ENCODE measurements around the gene ARRDC1. TPM values are rescaled to one million over a fixed set of nuclear protein-coding genes. Genes with fewer than 3 reads are reported as not detected.
"Not testable (repeated sequence)": the region's sequence is repeated elsewhere in the genome, so short reads cannot be mapped to it uniquely, and the experiment has no call there.

Gene ARRDC1
- total RNA-seq, 4 donors from 2014 or later, result 16.6 to 28.2 (median 21.7) TPM

DNA sequence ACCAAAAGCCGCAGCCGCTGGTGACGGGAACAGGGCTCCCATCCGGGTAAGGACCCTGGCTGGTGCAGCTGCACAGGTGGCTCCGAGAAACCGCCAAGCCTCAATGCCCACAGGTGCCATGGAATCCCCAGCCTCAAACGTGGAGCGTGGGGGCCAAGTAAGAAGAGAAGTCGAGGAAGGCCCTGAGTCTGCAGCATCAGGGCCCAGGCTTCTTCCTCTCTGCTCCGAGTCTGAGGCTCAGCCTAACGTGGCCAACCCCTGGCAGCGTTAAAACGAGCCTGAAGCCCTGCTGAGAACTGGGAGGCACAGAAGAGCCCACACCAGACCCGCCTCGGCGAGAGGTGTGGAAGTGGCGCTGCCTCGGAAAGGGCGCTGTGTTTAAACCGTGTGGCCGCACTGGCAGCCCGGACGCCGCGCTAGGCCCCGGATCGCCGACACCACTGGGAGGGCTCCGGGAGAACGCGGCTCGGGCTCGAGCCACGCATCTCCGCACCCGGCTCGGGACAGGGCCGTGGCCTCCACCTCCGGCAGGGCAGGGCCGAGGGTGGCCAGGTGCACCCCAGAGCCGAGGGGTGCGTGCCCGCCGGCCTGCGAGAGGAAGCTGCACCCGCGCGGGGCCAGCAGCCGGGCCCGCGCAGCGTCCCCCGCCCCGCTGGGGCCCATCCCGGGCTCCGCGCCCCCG, 15.9 kb upstream of the ARRDC1 start:
- intact Hi-C loops (cut with DNase I), result no loop called here
- H3K9me3 ChIP-seq, result no peaks in the 10 kb centered on the region
- no peaks in the 10 kb centered on the region for H3K27me3 ChIP-seq
- peak overlapping the region; percentile 64 to 95 (median 74) for H3K4me3 ChIP-seq
- peaks cover 11 to 40% (median 35%) of the 10 kb centered on the region in 4 donors for H3K36me3 ChIP-seq
- peak overlapping the region in 3 of 4 donors; percentile 24 to 71 (median 65) for H3K27ac ChIP-seq (replicated peaks in 1 of 4)
- no peak for DNase-seq (ENCODE audit: extremely low spot score)
- no peak for TF ChIP-seq POLR2A (IDR thresholded peaks at IDR 0.05; ENCODE audit: low read depth)
- 37% methylated on average over 12 of the region's 58 CpGs for WGBS
- H3K4me1 ChIP-seq, result peaks cover 15 to 34% (median 28%) of the 10 kb centered on the region in 4 donors

DNA sequence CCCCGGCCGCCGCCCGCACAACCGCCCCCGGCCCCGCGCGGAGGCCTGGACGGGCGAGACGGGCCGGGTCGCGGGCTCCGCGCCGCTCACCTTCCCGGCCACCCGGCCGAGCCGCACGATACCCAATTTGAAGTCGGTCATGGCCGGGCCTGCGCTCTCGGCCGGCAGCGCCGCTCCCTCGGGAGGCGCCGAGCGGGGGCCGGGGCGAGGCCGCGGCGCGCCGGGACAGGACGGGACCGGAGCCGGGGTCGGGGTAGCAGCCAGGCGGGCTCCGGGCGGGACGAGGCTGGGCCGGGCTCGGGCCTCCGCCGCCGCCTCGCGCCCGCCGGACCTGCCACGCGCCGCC, 15.4 kb upstream of the ARRDC1 start:
- Histone ChIP-seq H3K27me3 (no peaks in the 10 kb centered on the region), H3K4me3 (peak overlapping the region; percentile 64 to 95 (median 74)), H3K4me1 (peaks cover 15 to 34% (median 28%) of the 10 kb centered on the region in 4 donors), H3K27ac (replicated peaks in 1 of 4) (peak overlapping the region in 2 of 4 donors; percentile 65 to 71), H3K36me3 (peaks cover 11 to 36% (median 33%) of the 10 kb centered on the region in 4 donors), H3K9me3 (no peaks in the 10 kb centered on the region)
- intact Hi-C loops (cut with DNase I), result no loop called here
- DNase-seq (ENCODE audit: extremely low spot score), result no peak
- no CpG with 5 or more reads among the region's 61 CpGs for WGBS
- TF ChIP-seq POLR2AphosphoS5 (IDR thresholded peaks at IDR 0.05) (no peak), EP300 (IDR thresholded peaks at IDR 0.05) (no peak), POLR2A (IDR thresholded peaks at IDR 0.05; ENCODE audit: low read depth) (no peak)
- TF ChIP-seq, protein P1, sequence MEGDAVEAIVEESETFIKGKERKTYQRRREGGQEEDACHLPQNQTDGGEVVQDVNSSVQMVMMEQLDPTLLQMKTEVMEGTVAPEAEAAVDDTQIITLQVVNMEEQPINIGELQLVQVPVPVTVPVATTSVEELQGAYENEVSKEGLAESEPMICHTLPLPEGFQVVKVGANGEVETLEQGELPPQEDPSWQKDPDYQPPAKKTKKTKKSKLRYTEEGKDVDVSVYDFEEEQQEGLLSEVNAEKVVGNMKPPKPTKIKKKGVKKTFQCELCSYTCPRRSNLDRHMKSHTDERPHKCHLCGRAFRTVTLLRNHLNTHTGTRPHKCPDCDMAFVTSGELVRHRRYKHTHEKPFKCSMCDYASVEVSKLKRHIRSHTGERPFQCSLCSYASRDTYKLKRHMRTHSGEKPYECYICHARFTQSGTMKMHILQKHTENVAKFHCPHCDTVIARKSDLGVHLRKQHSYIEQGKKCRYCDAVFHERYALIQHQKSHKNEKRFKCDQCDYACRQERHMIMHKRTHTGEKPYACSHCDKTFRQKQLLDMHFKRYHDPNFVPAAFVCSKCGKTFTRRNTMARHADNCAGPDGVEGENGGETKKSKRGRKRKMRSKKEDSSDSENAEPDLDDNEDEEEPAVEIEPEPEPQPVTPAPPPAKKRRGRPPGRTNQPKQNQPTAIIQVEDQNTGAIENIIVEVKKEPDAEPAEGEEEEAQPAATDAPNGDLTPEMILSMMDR (IDR thresholded peaks at IDR 0.05), result no peak

DNA sequence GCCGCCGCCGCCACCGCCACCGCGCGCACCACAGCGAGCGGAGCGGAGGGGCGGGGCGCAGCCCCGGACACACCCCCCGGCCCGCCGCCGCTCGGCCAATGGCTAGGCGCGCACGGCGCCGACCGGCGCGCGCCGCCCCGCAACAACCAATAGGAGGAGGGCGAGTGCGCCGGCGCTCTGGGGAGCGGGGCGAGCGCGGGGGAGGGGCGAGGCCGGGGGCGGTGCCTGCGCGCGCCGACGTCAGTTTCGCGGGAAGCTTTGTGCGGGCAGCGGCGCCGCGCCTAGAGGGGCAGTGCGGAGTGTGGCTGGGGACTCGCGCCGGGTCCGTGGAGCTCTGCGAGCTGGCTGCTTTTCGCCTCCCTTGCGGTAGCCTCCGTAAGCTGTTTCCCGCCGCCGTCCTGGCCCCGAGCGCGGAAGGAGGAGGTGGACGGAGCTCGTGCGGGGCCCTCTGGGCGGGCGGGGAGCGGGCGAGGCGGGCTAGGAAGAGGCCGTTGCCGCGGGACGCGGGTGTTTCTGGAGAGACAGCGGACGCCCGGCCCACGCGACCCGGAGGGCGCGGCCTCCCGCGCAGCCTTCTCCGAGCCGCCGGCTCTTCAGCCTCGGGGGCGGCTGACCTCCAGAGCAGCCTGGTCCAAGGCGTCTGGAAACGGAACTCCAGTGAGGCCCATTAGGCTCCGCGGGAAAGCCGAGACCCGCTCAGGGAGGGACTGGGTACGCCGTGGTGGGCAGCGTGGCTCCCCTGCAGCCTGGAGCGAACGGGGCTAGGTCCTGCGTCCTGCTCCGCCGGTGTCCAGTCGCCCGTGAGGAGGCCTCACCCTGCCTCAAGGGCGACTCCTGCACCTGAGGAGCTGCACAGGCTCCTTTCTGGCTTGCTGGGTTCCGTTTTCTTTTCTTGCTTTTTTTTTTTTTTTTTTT, 14.8 kb upstream of the ARRDC1 start, which contains the start of gene ZMYND19:
Gene ZMYND19, minus strand, starts transcription at position 44 of the 915 bp plus-strand sequence. CDS start 249 bp downstream, outside the sequence.
- H3K4me3 ChIP-seq, result peak within 1 kb of the TSS; percentile 64 to 95 (median 74)
- no peaks in the 10 kb centered on the region for H3K27me3 ChIP-seq
- H3K9me3 ChIP-seq, result no peaks in the 10 kb centered on the region
- H3K4me1 ChIP-seq, result peaks cover 15 to 34% (median 28%) of the 10 kb centered on the region in 4 donors
- intact Hi-C loops (cut with DNase I), result no loop called here
- H3K36me3 ChIP-seq, result peaks cover 10 to 29% (median 27%) of the 10 kb centered on the region in 4 donors
- TF ChIP-seq POLR2AphosphoS5 (IDR thresholded peaks at IDR 0.05) (peak; percentile 26 to 40), POLR2A (IDR thresholded peaks at IDR 0.05; ENCODE audit: low read depth) (no peak), EP300 (IDR thresholded peaks at IDR 0.05) (no peak)
- TF ChIP-seq, protein P1 (IDR thresholded peaks at IDR 0.05), result peak in 1 of 3 experiments; percentile 16
- DNase-seq (ENCODE audit: extremely low spot score), result peak; percentile 95
- WGBS, result under 1% methylated on average over 34 of the region's 113 CpGs
- peak within 1 kb of the TSS in 3 of 4 donors; percentile 66 to 84 (median 77) for H3K27ac ChIP-seq (replicated peaks in 1 of 4)

DNA sequence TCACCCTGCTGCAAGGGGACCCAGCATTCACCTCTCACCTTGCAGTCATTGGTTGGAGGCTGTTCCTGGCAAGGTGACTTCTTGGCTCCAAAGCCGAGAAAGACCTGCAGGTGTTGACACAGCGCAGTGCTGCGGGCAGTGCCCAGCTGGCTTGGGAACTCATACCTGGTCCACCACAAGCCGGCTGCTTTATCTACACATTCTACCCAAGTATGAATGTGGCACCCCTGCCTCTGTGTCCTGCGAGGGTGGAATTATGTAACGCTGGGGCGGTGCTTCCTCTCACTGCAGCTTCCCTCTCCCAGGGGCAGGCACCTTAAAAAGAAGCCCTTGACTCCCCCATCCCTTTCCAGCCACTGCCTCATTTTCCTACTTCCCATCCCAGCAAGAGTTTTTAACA, 12.7 kb upstream of the ARRDC1 start:
- no peak for TF ChIP-seq POLR2A (IDR thresholded peaks at IDR 0.05; ENCODE audit: low read depth)
- no peak for TF ChIP-seq EP300 (IDR thresholded peaks at IDR 0.05)
- TF ChIP-seq POLR2AphosphoS5 (IDR thresholded peaks at IDR 0.05), result no peak
- TF ChIP-seq, protein P1 (IDR thresholded peaks at IDR 0.05), result no peak
- WGBS, result 82% methylated on average over 7 of the region's 7 CpGs
- H3K4me1 ChIP-seq, result peaks cover 15 to 32% (median 28%) of the 10 kb centered on the region in 4 donors
- intact Hi-C loops (cut with DNase I), result no loop called here
- DNase-seq (ENCODE audit: extremely low spot score), result no peak
- no peak overlapping the region for H3K27ac ChIP-seq (replicated peaks in 1 of 4)
- H3K4me3 ChIP-seq, result no peak overlapping the region
- peaks cover 0 to 9% (median 7%) of the 10 kb centered on the region in 4 donors for H3K36me3 ChIP-seq
- H3K9me3 ChIP-seq, result no peaks in the 10 kb centered on the region
- H3K27me3 ChIP-seq, result no peaks in the 10 kb centered on the region

DNA sequence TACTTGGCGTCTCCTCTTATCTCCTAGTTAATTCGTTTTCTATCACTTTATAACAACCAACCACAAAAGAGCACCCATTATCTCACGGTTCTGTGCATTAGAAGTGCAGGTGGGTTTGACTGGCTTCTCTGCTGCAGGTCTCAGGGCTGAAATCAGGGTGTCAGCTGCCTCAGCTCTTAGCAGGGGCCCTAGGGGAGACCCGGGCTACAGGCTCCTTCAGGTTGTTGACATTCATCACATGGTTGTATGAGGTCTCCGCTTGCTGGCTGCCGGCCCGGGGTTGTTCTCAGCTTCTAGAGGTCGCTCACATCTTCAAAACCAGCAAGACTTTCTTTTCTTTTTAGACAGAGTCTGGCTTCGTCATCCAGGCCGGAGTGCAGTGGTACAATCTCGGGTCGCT, 12.3 kb upstream of the ARRDC1 start:
- Histone ChIP-seq H3K36me3 (peaks cover 0 to 5% (median 3%) of the 10 kb centered on the region in 4 donors), H3K27me3 (no peaks in the 10 kb centered on the region), H3K27ac (replicated peaks in 1 of 4) (no peak overlapping the region), H3K4me3 (no peak overlapping the region), H3K9me3 (no peaks in the 10 kb centered on the region), H3K4me1 (peaks cover 15 to 28% (median 26%) of the 10 kb centered on the region in 4 donors)
- TF ChIP-seq, protein P1 (IDR thresholded peaks at IDR 0.05), result no peak
- TF ChIP-seq EP300 (IDR thresholded peaks at IDR 0.05) (no peak), POLR2A (IDR thresholded peaks at IDR 0.05; ENCODE audit: low read depth) (no peak)
- WGBS, result 78% methylated on average over 12 of the region's 12 CpGs
- intact Hi-C loops (cut with DNase I), result no loop called here
- no peak for DNase-seq (ENCODE audit: extremely low spot score)

DNA sequence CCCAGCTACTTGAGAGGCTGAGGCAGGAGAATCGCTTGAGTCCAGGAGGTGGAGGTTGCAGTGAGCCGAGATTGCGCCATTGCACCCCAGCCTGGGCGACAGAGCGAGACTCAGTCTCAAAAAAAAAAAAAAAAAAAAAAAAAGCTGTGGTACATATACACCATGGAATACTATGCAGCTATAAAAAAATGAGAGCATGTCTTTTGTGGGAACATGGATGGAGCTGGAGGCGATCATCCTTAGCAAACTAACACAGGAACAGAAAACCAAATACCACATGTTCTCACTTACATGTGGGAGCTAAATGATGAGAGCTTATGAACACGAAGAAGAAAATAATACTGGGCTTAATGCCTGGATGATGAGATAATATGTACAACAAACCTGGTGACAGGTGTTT, 8.9 kb upstream of the ARRDC1 start:
- H3K9me3 ChIP-seq; DNase-seq (ENCODE audit: extremely low spot score); H3K4me3 ChIP-seq; H3K27me3 ChIP-seq; H3K36me3 ChIP-seq; H3K27ac ChIP-seq (replicated peaks in 1 of 4); H3K4me1 ChIP-seq; intact Hi-C loops (cut with DNase I): not testable (repeated sequence)
- WGBS, result 94% methylated on average over 7 of the region's 7 CpGs
